ENCODE results near the gene BRAT1.

BRAT1 gene

DNA sequence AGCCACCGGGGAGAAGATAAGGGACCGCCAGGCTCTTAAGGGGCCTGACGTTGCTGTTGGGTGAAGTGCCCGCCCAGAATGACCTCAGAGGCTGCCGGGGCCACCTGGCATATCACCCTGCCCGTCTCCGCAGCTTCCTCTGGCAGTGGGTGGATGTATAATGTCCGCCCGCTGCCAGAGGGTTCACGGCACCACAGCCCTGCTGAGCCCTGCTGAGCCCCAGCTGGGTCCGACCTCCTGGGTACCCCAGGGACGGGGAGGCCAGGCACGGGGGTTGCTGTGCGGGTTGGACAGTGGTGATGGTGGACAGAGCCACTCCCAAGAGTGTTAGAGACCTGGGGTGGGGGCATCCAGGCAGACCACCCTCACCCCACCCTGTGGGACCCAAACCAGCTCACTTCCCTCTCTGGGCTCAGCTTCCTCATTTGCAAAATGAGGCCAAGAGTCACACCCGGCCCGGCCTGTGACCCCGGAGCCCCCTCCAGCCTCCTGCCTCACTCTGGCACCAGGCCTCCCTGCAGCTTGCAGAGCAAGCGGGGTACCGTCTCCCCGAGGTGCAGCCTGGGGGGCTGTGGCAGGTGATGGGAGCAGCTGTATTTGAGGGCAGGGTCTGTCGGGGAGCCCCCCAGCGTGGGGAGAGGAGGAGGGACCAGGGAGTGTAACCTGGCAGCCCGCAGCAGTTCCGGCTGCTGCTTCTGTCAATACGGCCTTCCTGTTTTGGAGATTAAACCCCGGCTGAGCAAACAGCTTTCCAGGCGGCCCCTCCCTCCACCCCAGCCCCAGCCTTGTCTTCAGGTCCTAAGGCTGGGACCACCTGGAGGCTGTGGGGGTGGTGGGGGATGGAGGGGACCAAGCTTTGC, 44.2 kb downstream of the BRAT1 start:
- Histone ChIP-seq H3K9me2 (ENCODE audit: low read depth, low read length) (no peaks in the 10 kb centered on the region), H3K9ac (ENCODE audit: low read length) (peak overlapping the region; percentile 47), H3K9me3 (ENCODE audit: low read length) (no peaks in the 10 kb centered on the region), H3K79me2 (ENCODE audit: insufficient read depth, low read length) (no peaks in the 10 kb centered on the region), H4K20me1 (ENCODE audit: insufficient read depth, low read length) (no peaks in the 10 kb centered on the region), H3K4me3 (ENCODE audit: low read depth, low read length, poor library complexity, severe bottlenecking) (peak overlapping the region; percentile 34), H3K27me3 (ENCODE audit: insufficient read depth, low read length) (no peaks in the 10 kb centered on the region; the same call in 1 of the 2 replicates), H2AFZ (ENCODE audit: low read length) (no peak overlapping the region; the same call in 1 of the 2 replicates), H3F3A (ENCODE audit: insufficient read depth, low read length) (no peaks in the 10 kb centered on the region), H3K36me3 (ENCODE audit: insufficient read depth, low read length) (no peaks in the 10 kb centered on the region), H3K27ac (ENCODE audit: low read depth, low read length, poor library complexity, severe bottlenecking) (peak overlapping the region; percentile 89), H3K4me1 (ENCODE audit: insufficient read depth, low read length, severe bottlenecking) (peaks cover 45% of the 10 kb centered on the region), H3K4me2 (ENCODE audit: low read length) (peak overlapping the region; percentile 57)
- no peak for TF ChIP-seq EZH2 (IDR thresholded peaks at IDR 0.05; ENCODE audit: borderline replicate concordance, low read length)
- TF ChIP-seq, protein P1, sequence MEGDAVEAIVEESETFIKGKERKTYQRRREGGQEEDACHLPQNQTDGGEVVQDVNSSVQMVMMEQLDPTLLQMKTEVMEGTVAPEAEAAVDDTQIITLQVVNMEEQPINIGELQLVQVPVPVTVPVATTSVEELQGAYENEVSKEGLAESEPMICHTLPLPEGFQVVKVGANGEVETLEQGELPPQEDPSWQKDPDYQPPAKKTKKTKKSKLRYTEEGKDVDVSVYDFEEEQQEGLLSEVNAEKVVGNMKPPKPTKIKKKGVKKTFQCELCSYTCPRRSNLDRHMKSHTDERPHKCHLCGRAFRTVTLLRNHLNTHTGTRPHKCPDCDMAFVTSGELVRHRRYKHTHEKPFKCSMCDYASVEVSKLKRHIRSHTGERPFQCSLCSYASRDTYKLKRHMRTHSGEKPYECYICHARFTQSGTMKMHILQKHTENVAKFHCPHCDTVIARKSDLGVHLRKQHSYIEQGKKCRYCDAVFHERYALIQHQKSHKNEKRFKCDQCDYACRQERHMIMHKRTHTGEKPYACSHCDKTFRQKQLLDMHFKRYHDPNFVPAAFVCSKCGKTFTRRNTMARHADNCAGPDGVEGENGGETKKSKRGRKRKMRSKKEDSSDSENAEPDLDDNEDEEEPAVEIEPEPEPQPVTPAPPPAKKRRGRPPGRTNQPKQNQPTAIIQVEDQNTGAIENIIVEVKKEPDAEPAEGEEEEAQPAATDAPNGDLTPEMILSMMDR (IDR thresholded peaks at IDR 0.05; ENCODE audit: low read length): no peak

DNA sequence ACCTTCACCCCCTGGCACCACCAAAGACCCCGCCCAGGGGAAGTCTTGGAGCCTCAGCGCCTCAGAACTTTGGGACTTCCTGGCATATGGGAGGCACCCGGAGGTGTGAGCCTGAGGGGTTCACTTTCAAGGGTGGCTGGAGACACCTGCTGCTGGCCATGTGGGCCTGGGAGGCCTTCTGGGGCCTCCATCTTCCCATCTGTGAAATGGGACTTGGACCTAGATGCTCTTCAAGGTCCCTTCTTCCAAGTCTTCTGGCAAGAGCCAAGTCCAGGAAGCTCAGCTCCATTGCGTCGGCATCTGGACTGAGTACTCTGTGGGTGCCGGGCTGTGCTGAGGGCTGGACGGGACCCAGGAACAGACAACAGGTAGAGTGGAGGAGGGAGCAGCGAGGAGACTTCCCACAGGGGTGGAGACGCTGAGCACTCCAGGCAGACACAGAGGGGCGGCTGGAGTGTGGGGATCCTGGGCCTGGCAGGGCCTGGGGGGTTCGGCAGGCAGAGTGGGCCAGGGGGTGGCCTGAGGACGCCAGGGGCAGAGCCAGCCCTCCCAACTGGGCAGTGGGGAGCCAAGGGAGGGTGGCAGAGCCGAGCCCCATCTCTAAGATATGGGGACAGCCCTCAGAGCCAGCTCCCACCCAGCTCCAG, 45.1 kb downstream of the BRAT1 start:
- no peaks in the 10 kb centered on the region for H3K36me3 ChIP-seq (ENCODE audit: insufficient read depth, low read length)
- no peaks in the 10 kb centered on the region for H3K9me2 ChIP-seq (ENCODE audit: low read depth, low read length)
- no peaks in the 10 kb centered on the region for H3F3A ChIP-seq (ENCODE audit: insufficient read depth, low read length)
- peak overlapping the region; percentile 47; the same call in 1 of the 2 replicates for H3K9ac ChIP-seq (ENCODE audit: low read length)
- H3K4me3 ChIP-seq (ENCODE audit: low read depth, low read length, poor library complexity, severe bottlenecking): peak overlapping the region; percentile 34
- H4K20me1 ChIP-seq (ENCODE audit: insufficient read depth, low read length): no peaks in the 10 kb centered on the region
- peaks cover under 1% of the 10 kb centered on the region; the same call in 1 of the 2 replicates for H3K27me3 ChIP-seq (ENCODE audit: insufficient read depth, low read length)
- peak overlapping the region; percentile 89 for H3K27ac ChIP-seq (ENCODE audit: low read depth, low read length, poor library complexity, severe bottlenecking)
- peaks cover 45% of the 10 kb centered on the region for H3K4me1 ChIP-seq (ENCODE audit: insufficient read depth, low read length, severe bottlenecking)
- H3K4me2 ChIP-seq (ENCODE audit: low read length): peak overlapping the region; percentile 57; the same call in 1 of the 2 replicates
- TF ChIP-seq, protein P1 (IDR thresholded peaks at IDR 0.05; ENCODE audit: low read length): no peak
- TF ChIP-seq EZH2 (IDR thresholded peaks at IDR 0.05; ENCODE audit: borderline replicate concordance, low read length): no peak
- no peaks in the 10 kb centered on the region for H3K9me3 ChIP-seq (ENCODE audit: low read length)
- H2AFZ ChIP-seq (ENCODE audit: low read length): no peak overlapping the region
- no peaks in the 10 kb centered on the region for H3K79me2 ChIP-seq (ENCODE audit: insufficient read depth, low read length)

DNA sequence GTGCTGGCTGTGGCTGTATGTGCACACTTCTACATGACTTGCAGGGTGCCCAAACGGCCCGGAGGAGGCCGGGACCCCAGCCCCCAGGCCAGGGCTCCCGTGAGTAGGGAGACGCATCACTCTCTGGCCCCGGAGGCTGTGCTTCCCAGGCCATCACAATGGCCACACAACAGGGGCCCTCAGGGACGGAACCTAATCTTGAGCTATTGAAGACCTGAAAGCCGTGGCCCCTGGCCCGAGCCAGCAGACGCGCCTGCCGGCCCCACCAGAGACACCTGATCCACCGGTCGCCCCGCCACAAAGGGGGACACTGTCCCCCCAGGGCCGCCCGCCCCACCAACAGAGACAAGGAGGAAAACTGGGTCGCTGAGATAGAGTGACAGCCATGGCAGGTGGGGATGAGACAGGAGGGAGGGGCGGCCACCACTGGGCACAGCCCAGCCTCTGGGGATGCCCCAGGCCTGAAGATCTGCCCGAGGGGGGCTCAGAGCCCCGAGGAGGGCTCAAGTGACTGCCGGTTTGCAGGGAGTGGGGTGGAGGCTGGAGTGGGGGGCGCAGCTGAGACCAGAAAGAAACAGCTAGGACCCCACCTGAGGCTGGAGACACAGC, 45.9 kb downstream of the BRAT1 start:
- no peaks in the 10 kb centered on the region for H3K9me2 ChIP-seq (ENCODE audit: low read depth, low read length)
- H3K79me2 ChIP-seq (ENCODE audit: insufficient read depth, low read length): no peaks in the 10 kb centered on the region
- no peaks in the 10 kb centered on the region for H3F3A ChIP-seq (ENCODE audit: insufficient read depth, low read length)
- H3K9me3 ChIP-seq (ENCODE audit: low read length): no peaks in the 10 kb centered on the region
- H3K4me2 ChIP-seq (ENCODE audit: low read length): peak overlapping the region; percentile 34; the same call in 1 of the 2 replicates
- TF ChIP-seq EZH2 (IDR thresholded peaks at IDR 0.05; ENCODE audit: borderline replicate concordance, low read length): no peak
- TF ChIP-seq, protein P1 (IDR thresholded peaks at IDR 0.05; ENCODE audit: low read length): no peak
- no peaks in the 10 kb centered on the region for H3K36me3 ChIP-seq (ENCODE audit: insufficient read depth, low read length)
- H3K27ac ChIP-seq (ENCODE audit: low read depth, low read length, poor library complexity, severe bottlenecking): no peak overlapping the region
- no peaks in the 10 kb centered on the region for H4K20me1 ChIP-seq (ENCODE audit: insufficient read depth, low read length)
- H3K4me3 ChIP-seq (ENCODE audit: low read depth, low read length, poor library complexity, severe bottlenecking): no peak overlapping the region
- no peak overlapping the region for H3K9ac ChIP-seq (ENCODE audit: low read length)
- H3K4me1 ChIP-seq (ENCODE audit: insufficient read depth, low read length, severe bottlenecking): peaks cover 45% of the 10 kb centered on the region
- no peak overlapping the region for H2AFZ ChIP-seq (ENCODE audit: low read length)
- peaks cover 7% of the 10 kb centered on the region for H3K27me3 ChIP-seq (ENCODE audit: insufficient read depth, low read length)
